GM19468 (cell line): Measurements from ENCODE around the gene UQCC5.

Experiments used
- ATAC-seq: cut with Tn5 transposase; IDR thresholded peaks from one replicate; pipeline ENCODE4 v1.9.1; 2021; ENCODE audit warnings: mild to moderate bottlenecking, moderate library complexity, moderate number of reproducible peaks; ENCODE audit not compliant: unreplicated experiment; ENCODE audit errors: extremely low read depth

Gene UQCC5

DNA sequence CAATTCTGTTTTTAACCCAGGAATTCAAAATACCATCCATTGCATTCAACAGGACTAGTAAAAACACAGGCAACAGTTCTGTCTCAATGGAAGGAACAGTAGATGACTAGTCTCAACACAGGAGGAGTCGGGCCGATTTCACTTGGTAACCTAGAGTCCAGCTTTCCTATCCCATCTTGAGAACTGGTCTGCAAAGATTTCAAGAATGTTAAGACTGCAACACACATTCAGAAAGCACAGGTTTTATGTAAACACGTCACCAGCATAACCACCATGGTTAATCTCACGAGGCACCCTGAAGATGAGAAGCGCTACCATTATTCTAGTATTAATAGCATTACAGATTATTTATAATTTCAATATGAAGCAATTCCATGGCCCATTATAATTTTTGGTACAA is 22.0 kb downstream of the UQCC5 start:
- ATAC-seq: no peak

DNA sequence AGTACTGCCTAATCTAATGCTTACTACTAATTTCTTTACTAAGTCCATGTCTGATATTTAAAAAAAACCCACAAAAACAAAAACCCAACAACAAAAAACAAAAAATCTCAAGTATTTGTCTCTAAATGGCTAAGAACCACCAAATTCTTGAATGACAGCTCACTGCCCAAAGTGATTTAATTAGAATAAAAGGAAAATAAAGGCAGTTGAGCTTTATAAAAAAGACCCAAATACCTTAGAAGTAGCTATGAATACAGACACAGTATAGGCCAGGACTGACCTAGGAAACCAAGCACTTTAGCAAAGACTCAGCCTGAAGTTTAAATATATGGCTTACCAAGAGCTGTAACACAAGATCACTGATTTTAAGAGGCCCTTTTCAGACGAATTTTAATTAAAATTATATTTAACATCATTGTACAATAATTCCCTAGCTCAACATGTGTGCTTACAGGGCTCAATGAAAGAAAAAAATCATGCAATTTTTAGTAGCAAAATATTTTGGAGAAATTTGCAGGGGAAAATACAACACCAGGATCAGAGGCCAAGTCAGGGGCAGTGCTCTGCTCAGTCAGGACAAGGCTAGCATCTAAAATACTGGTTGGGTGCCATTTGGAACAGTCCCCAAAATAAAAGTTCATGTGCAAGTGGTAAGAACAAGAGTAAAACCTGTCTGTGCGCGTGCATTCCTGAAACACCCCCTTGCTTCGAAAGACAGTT is 24.8 kb downstream of the UQCC5 start:
- ATAC-seq: no peak

DNA sequence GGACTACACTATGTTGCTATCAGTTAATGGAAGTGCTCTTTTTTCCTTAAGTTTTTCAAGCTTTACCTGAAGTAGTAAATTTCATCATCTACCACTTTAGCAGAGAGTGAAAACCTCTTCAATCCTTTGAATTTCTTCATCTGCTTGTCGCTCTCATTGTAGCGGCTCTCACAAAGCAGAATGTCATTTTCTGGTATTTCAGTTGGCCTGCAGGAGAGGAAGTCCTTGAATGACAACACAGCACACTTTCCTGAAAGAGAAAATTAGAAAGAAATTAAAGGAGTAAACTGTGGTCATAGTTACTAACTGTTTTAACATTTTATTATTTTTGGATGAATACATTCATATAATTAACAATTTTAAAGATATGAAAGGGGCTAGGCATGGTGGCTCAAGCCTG is 27.6 kb downstream of the UQCC5 start:
- no peak for ATAC-seq

DNA sequence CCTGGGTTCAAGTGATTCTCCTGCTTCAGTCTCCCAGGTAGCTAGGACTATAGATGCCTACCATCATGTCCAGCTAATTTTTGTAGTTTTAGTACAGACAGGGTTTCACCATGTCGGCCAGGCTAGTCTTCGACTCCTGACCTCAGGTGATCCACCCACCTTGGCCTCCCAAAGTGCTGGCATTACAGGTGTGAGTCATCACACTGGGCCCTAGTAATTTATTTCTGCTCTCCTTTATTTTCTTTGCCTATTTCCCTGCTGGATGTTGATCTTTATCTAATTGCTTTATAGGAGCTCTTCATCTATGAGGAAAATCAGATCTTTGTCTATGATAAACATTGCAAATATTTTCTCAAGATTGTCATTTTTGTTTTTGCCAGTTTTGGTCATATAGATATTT is 31.7 kb downstream of the UQCC5 start:
- no peak for ATAC-seq

DNA sequence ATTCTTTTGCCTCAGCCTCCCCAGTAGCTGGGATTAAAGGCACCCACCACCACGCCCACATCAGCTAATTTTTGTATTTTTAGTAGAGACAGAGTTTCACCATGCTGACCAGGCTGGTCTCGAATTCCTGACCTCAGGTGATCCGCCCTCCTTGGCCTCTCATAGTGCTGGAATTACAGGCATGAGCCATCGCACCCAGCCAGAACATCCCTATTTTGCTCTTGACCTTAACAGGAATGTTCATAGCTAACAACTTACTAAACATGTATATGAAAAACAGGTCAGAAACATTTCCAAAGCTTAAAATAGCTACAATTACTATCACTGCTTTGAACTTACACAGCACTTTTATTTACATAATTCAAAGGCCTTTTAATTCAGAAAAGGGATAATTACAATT is 33.7 kb downstream of the UQCC5 start:
- ATAC-seq: no peak

DNA sequence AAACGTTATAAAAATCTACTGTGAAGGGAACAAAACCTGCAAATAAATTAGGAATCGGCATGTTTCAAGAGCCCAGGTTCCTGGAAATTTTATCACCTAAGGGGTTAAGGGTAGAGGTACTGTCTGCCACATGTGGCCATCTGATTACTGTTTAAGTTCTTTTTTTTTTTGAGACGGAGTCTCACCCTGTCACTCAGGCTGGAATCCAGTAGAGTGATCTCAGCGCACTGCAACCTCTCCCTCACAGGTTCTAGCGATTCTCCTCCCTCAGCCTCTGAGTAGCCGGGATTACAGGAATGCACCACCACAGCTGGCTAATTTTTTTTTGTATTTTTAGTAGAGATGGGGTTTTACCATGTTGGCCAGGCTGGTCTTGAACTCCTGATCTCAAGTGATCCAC is 35.8 kb downstream of the UQCC5 start:
- no peak for ATAC-seq

DNA sequence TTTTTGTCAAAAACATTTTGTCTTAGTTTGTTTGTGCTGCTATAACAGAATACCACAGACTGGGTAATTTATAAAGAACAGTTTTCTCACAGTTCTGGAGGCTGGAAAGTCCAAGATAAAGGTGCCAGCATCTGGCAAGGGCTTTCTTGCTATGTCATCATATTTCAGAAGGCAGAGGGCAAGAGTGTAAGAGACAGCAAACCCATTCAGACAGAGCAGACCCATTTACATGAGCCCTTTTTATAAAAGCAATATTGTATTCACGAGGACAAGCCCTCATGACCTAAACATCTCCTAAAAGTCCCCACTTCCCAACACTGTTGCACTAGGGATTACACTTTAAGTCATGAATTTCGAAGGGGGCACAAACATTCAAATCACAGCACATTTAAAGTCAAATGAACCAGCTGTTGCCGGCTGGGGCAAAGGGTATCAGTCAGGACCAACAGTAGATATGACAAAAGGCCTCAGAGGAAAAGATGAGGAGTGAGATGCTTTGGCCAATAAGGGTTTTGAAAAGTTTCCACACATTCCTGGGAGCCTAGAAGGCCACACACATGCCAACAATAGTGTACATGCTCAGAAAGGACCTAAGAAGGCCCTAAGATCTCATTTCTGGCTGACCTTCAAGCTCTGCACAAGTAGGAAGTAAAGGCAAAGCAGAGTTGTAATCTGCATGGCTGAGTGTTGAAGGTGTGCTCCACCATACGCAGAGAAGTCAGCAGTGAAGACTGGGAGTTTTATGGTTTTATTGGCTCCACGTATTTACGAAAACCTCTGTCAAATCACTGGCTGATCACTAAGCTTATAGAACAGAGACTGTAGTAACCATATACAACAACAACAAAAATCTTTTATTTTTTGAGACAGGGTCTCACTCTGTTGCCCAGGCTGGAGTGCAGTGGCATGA is 37.9 kb downstream of the UQCC5 start:
- ATAC-seq: no peak
